Brain microvascular endothelial cell (primary cell): ENCODE results near the gene FAHD1.

ENCODE experiments used
- DNase-seq: peaks from one replicate; pipeline ENCODE4 v3.0.0-alpha.2; 2020
- H3K27ac ChIP-seq: fragments of 250-450 bp; sonication (Bioruptor Pico); 2 replicates; pipeline ENCODE4 v1.5.1; 2020; ENCODE audit warnings: mild to moderate bottlenecking, moderate library complexity
- H3K27me3 ChIP-seq: fragments of 250-450 bp; sonication (Bioruptor Pico); replicated peaks from 2 replicates; pipeline ENCODE4 v1.5.1; 2020; ENCODE audit warnings: mild to moderate bottlenecking
- H3K36me3 ChIP-seq: fragments of 250-450 bp; sonication (Bioruptor Pico); replicated peaks from 2 replicates; pipeline ENCODE4 v1.5.1; 2020; ENCODE audit warnings: mild to moderate bottlenecking
- H3K4me3 ChIP-seq: 2 replicates; pipeline ENCODE4 v1.5.1; 2011; ENCODE audit warnings: low read depth, mild to moderate bottlenecking, control low read depth, low read length, moderate library complexity
- in situ Hi-C: cut with HindIII; loops from 2 replicates; pipeline ENCODE4 v1.10.0; 2017; ENCODE audit warnings: low sequenced_read_pairs, low pct_ligation_motif_present
- TF ChIP-seq, protein P1 (sequence below): IDR thresholded peaks from 2 replicates; pipeline ENCODE4 v1.5.1; 2011; ENCODE audit warnings: low read depth, mild to moderate bottlenecking, moderate library complexity, low read length, control low read depth, inconsistent platforms; ENCODE audit errors: missing control alignments

The FAHD1 gene

GRCh38 chr16:1818204-1818872 lies 8.7 kb upstream of the FAHD1 start:
- H3K36me3 ChIP-seq, result peaks cover 8% of the 10 kb centered on the region
- in situ Hi-C loops, result no loop called here

GRCh38 chr16:1818873-1819525 lies 8.0 kb upstream of the FAHD1 start:
- H3K4me3 ChIP-seq, result no peak overlapping the region
- DNase-seq, result no peak
- peaks cover 8% of the 10 kb centered on the region for H3K36me3 ChIP-seq
- no peaks in the 10 kb centered on the region for H3K27me3 ChIP-seq
- in situ Hi-C loops, result no loop called here
- no peak overlapping the region for H3K27ac ChIP-seq
- TF ChIP-seq, protein P1, sequence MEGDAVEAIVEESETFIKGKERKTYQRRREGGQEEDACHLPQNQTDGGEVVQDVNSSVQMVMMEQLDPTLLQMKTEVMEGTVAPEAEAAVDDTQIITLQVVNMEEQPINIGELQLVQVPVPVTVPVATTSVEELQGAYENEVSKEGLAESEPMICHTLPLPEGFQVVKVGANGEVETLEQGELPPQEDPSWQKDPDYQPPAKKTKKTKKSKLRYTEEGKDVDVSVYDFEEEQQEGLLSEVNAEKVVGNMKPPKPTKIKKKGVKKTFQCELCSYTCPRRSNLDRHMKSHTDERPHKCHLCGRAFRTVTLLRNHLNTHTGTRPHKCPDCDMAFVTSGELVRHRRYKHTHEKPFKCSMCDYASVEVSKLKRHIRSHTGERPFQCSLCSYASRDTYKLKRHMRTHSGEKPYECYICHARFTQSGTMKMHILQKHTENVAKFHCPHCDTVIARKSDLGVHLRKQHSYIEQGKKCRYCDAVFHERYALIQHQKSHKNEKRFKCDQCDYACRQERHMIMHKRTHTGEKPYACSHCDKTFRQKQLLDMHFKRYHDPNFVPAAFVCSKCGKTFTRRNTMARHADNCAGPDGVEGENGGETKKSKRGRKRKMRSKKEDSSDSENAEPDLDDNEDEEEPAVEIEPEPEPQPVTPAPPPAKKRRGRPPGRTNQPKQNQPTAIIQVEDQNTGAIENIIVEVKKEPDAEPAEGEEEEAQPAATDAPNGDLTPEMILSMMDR, result no peak

More at GRCh38 chr16:1818204-1818872, 8.7 kb upstream of the FAHD1 start:
- TF ChIP-seq, protein P1, result no peak
- Histone ChIP-seq H3K27me3 (no peaks in the 10 kb centered on the region), H3K27ac (no peak overlapping the region), H3K4me3 (no peak overlapping the region)
- DNase-seq, result no peak

- Histone ChIP-seq H3K4me3 (no peak overlapping the region), H3K27ac (no peak overlapping the region), H3K36me3 (peaks cover 8% of the 10 kb centered on the region), H3K27me3 (no peaks in the 10 kb centered on the region)
- in situ Hi-C loops, result no loop called here
- TF ChIP-seq, protein P1, result no peak
- no peak for DNase-seq
Measured at GRCh38 chr16:1819611-1820010, 7.4 kb upstream of the FAHD1 start.

DNA sequence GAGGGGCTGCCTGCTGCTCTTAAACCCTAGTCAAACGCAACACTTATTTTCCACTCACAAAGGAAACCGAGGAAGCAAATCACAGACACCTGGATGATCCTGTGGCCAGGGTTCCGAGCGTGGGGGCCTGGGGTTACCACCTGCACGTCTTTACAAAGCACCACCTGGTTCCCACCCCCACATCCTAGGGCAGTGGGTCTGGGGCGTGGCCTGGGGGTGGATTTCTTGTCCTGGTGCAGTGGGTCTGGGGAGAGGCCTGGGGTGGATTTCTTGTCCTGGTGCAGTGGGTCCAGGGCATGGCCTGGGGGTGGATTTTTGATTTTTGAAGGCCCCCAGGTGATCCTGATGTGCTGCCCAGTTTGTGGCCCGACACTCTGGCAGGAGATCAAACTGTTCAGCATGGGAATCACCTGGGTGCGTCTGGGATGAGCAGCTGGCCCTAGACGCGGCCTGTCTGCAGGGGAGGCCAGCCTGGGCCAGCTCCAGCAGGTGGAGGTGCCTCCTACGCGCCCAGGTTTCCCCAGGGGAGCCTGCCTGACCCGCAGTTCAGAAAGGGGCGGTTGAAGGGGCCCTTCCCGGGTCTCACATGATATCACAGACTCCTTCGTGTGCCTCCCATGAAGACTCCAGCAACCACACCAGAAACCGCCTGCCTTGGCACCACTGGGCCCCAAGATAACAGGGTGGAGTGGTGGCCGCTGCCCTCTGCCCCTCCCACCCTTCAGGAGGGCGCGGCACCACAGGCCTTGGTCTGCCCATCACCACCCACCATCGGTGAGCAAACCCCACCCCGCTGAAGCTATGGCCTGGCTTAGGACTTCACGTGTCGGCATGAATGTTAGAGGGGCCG lies 6.7 kb upstream of the FAHD1 start:
- TF ChIP-seq, protein P1, result no peak
- DNase-seq, result no peak
- Histone ChIP-seq H3K4me3 (no peak overlapping the region), H3K27ac (no peak overlapping the region), H3K27me3 (no peaks in the 10 kb centered on the region), H3K36me3 (peaks cover 7% of the 10 kb centered on the region)
- in situ Hi-C loops, result no loop called here

- Histone ChIP-seq H3K27me3 (no peaks in the 10 kb centered on the region), H3K36me3 (peaks cover 6% of the 10 kb centered on the region), H3K27ac (no peak overlapping the region), H3K4me3 (no peak overlapping the region)
- TF ChIP-seq, protein P1, result no peak
- DNase-seq, result no peak
- in situ Hi-C loops, result no loop called here
Measured at GRCh38 chr16:1820946-1821290, 6.1 kb upstream of the FAHD1 start.
